HepG2 (cell line): ENCODE data around the gene TCN1. TPM values are rescaled to one million over a fixed set of nuclear protein-coding genes. Genes with fewer than 3 reads are reported as not detected.

Experiments
- DMAP1 ChIP-seq: IDR thresholded peaks from 2 replicates; pipeline ENCODE4 v1.6.1; 2016
- DR1 ChIP-seq: sonication (generic); formaldehyde crosslinking; IDR thresholded peaks from 2 replicates; pipeline ENCODE4 v1.8.0; 2021; ENCODE audit warnings: mild to moderate bottlenecking, missing genetic modification reagents, inconsistent platforms
- HCFC1 ChIP-seq: fragments of 150-350 bp; IDR thresholded peaks from 2 replicates; pipeline ENCODE4 v1.6.1; 2014; ENCODE audit warnings: low read depth, low read length
- KMT2A ChIP-seq: sonication (generic); formaldehyde crosslinking; IDR thresholded peaks from 2 replicates; pipeline ENCODE4 v1.4.0; 2020; ENCODE audit warnings: missing genetic modification reagents
- MIER2 ChIP-seq: IDR thresholded peaks from 2 replicates; pipeline ENCODE4 v1.6.1; 2016; ENCODE audit warnings: missing biosample characterization, missing genetic modification reagents
- MLLT10 ChIP-seq: sonication (generic); formaldehyde crosslinking; IDR thresholded peaks from 2 replicates; pipeline ENCODE4 v1.4.0; 2020; ENCODE audit warnings: missing genetic modification reagents
- MXI1 ChIP-seq: IDR thresholded peaks from 3 replicates; pipeline ENCODE4 v1.6.1; 2012; ENCODE audit warnings: low read depth, low read length, inconsistent platforms, borderline replicate concordance
- NFKB2 ChIP-seq: sonication (generic); formaldehyde crosslinking; IDR thresholded peaks from 2 replicates; pipeline ENCODE4 v1.4.0; 2020; ENCODE audit warnings: missing genetic modification reagents, borderline replicate concordance
- NFKBIZ ChIP-seq: IDR thresholded peaks from 2 replicates; pipeline ENCODE4 v1.6.1; 2018; ENCODE audit warnings: missing genetic modification reagents, missing compliant biosample characterization
- SIN3A ChIP-seq: IDR thresholded peaks from 2 replicates; pipeline ENCODE4 v1.6.1; 2011; ENCODE audit warnings: low read depth, mild to moderate bottlenecking, control low read depth, low read length, borderline replicate concordance
- SMAD9 ChIP-seq: sonication (generic); formaldehyde crosslinking; IDR thresholded peaks from 2 replicates; pipeline ENCODE4 v1.5.1; 2020; ENCODE audit warnings: mild to moderate bottlenecking, missing genetic modification reagents
- SOX6 ChIP-seq, 2 experiments: fragments of 450-650 bp in 1 of 2; sonication (generic) in 1 of 2; formaldehyde crosslinking in 1 of 2; IDR thresholded peaks; 2 replicates each; pipeline versions ENCODE4 v1.4.0 to v1.6.1; 2017 to 2020; ENCODE audit warnings: antibody characterized with exemption in 1 of 2, mild to moderate bottlenecking in 1 of 2, missing genetic modification reagents in 1 of 2
- SP1 ChIP-seq, 2 experiments: fragments of 450-650 bp in 1 of 2; sonication (generic) in 1 of 2; formaldehyde crosslinking in 1 of 2; IDR thresholded peaks; 2 replicates each; pipeline versions ENCODE4 v1.4.0 to v1.6.1; 2016 to 2020; ENCODE audit warnings: missing genetic modification reagents in 1 of 2
- TSC22D2 ChIP-seq: sonication (generic); formaldehyde crosslinking; IDR thresholded peaks from 2 replicates; pipeline ENCODE4 v1.5.1; 2020; ENCODE audit warnings: missing genetic modification reagents, mild to moderate bottlenecking, borderline replicate concordance
- XRCC5 ChIP-seq: fragments of 200-400 bp; formaldehyde crosslinking; optimal IDR thresholded peaks from 2 replicates; pipeline ENCODE3; 2017; ENCODE audit warnings: mild to moderate bottlenecking, low read length
- ZNF121 ChIP-seq: sonication (generic); formaldehyde crosslinking; IDR thresholded peaks from 2 replicates; pipeline ENCODE4 v1.5.0; 2020; ENCODE audit warnings: mild to moderate bottlenecking, missing genetic modification reagents
- ZNF224 ChIP-seq: sonication (generic); formaldehyde crosslinking; IDR thresholded peaks from 2 replicates; pipeline ENCODE4 v1.5.0; 2020; ENCODE audit warnings: mild to moderate bottlenecking, missing genetic modification reagents
- ZNF274 ChIP-seq: sonication (generic); formaldehyde crosslinking; IDR thresholded peaks from 2 replicates; pipeline ENCODE4 v1.5.1; 2020; ENCODE audit warnings: mild to moderate bottlenecking, missing genetic modification reagents
- ZNF333 ChIP-seq: sonication (generic); formaldehyde crosslinking; IDR thresholded peaks from 2 replicates; pipeline ENCODE4 v1.4.0; 2020; ENCODE audit warnings: mild to moderate bottlenecking, missing genetic modification reagents, borderline replicate concordance
- ZNF607 ChIP-seq: sonication (generic); formaldehyde crosslinking; IDR thresholded peaks from 2 replicates; pipeline ENCODE4 v1.5.1; 2020; ENCODE audit warnings: missing genetic modification reagents, mild to moderate bottlenecking, borderline replicate concordance
- ZNF709 ChIP-seq: sonication (generic); formaldehyde crosslinking; IDR thresholded peaks from 2 replicates; pipeline ENCODE4 v1.5.0; 2020; ENCODE audit warnings: mild to moderate bottlenecking, missing genetic modification reagents
- ZNF737 ChIP-seq: sonication (generic); formaldehyde crosslinking; IDR thresholded peaks from 2 replicates; pipeline ENCODE4 v1.5.0; 2020; ENCODE audit warnings: missing genetic modification reagents, mild to moderate bottlenecking, borderline replicate concordance
- polyA plus RNA-seq, 8 experiments: library from polyadenylated mRNA; depleted of rRNA in 3 of 8; stranded (reverse) in 7 of 8; unstranded in 1 of 8; fragments of >200 nt; fragmentation: Illumina TruSeq in 4 of 8; extraction: Trizol in 4 of 8; gene quantifications; 2 replicates each; pipeline versions ENCODE4 v1.2.1 to v1.2.3, GENCODE V29; 2011 to 2016; ENCODE audit warnings: low read depth in 4 of 8, missing spikeins in 1 of 8, mixed read lengths in 1 of 8; ENCODE audit not compliant: insufficient read depth in 1 of 8
- total RNA-seq, 5 experiments: library from RNA; depleted of rRNA; stranded (reverse); fragments of >200 nt; fragmentation: Illumina TruSeq; extraction: Trizol; gene quantifications; 2 replicates each; pipeline ENCODE4 v1.2.3, GENCODE V29; 2016; ENCODE audit warnings: low read depth in 1 of 5
- TF ChIP-seq, protein P1 (sequence below): sonication (generic); formaldehyde crosslinking; conservative IDR thresholded peaks from 2 replicates; pipeline ENCODE4 v1.8.1; 2023; ENCODE audit warnings: missing genetic modification reagents
- TF ChIP-seq, protein P2 (sequence below): sonication (generic); formaldehyde crosslinking; IDR thresholded peaks from 2 replicates; pipeline ENCODE4 v1.8.1; 2022; ENCODE audit warnings: low read depth, mild to moderate bottlenecking, missing genetic modification reagents
- TF ChIP-seq, protein P3 (sequence below): sonication (generic); formaldehyde crosslinking; IDR thresholded peaks from 2 replicates; pipeline ENCODE4 v1.4.0; 2020; ENCODE audit warnings: missing genetic modification reagents, borderline replicate concordance

The TCN1 gene
- total and polyA plus RNA-seq, 2 of the 13 experiments (the other 11 are each of a cell fraction or from before 2014, with no cell fraction given) = not detected

DNA sequence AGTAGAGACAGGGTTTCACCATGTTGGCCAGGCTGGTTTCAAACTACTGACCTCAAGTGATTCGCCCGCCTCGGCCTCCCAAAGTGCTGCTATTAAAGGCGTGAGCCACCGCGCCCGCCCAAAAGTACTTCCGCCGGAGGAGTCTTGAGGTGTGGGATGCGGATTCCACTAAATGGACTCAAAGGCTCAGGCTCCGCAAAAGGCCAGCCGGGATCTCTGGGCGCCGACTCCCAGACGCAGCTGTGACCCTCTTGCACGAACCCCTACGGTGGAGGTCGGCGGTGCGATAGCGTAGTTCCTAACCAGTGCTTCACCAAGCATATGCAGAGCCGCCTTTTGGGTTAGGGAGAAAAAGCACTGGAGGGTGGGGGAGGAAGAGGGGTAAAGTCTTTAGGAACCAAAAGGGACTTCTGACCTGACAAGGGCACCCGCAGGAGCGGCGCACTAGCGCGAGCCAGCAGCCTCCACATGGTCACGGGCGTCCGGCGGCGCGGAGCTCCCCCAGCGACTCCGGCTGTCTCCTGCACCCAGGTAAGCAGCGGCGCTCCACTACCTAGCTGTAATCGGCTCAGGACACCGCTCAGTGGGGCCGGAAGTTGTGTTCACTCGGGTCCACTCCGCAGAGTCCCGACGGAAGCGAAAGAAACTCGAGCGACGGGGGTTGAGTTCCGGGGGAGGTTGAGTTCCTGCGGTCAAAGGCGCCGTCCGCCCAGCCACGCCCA lies 55.9 kb downstream of the TCN1 start, which contains the start of gene MRPL16 (continued):
- no peak for TF ChIP-seq SP1 (IDR thresholded peaks at IDR 0.05)
- TF ChIP-seq SP1 (CRISPR knock-in tag; IDR thresholded peaks at IDR 0.05) = peak; percentile 78; the same call in 1 of the 2 replicates
- 0 out of 2 replicates have a peak, but pooled peaks have one; percentile 11 for TF ChIP-seq ZNF121 (CRISPR knock-in tag)
- peak; percentile 72 for TF ChIP-seq MIER2 (CRISPR knock-in tag)
- peak; percentile 79; the same call in 1 of the 2 replicates for TF ChIP-seq ZNF224 (CRISPR knock-in tag)
- peak; percentile 64 for TF ChIP-seq NFKBIZ
- TF ChIP-seq MXI1 = peak; percentile 89; the same call in 2 of the 3 replicates
- peak; percentile 77; the same call in 1 of the 2 replicates for TF ChIP-seq ZNF274 (CRISPR knock-in tag)
- peak; percentile 83 for TF ChIP-seq DMAP1 (CRISPR knock-in tag)
- TF ChIP-seq, protein P1, sequence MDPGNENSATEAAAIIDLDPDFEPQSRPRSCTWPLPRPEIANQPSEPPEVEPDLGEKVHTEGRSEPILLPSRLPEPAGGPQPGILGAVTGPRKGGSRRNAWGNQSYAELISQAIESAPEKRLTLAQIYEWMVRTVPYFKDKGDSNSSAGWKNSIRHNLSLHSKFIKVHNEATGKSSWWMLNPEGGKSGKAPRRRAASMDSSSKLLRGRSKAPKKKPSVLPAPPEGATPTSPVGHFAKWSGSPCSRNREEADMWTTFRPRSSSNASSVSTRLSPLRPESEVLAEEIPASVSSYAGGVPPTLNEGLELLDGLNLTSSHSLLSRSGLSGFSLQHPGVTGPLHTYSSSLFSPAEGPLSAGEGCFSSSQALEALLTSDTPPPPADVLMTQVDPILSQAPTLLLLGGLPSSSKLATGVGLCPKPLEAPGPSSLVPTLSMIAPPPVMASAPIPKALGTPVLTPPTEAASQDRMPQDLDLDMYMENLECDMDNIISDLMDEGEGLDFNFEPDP = no peak
- no peak for TF ChIP-seq MLLT10 (CRISPR knock-in tag)
- 0 out of 2 replicates have a peak, but pooled peaks have one; percentile 32 for TF ChIP-seq ZNF333 (CRISPR knock-in tag)
- peak; percentile 89; the same call in 1 of the 2 replicates for TF ChIP-seq ZNF607 (CRISPR knock-in tag)
- peak; percentile 66 for TF ChIP-seq DR1 (CRISPR knock-in tag)
- 0 out of 2 replicates have a peak, but pooled peaks have one; percentile 55 for TF ChIP-seq SIN3A
- TF ChIP-seq SMAD9 (CRISPR knock-in tag) = 0 out of 2 replicates have a peak, but pooled peaks have one; percentile 50
- TF ChIP-seq XRCC5 = peak; percentile 97
- TF ChIP-seq KMT2A (CRISPR knock-in tag) = peak; percentile 98
- TF ChIP-seq ZNF709 (CRISPR knock-in tag) = peak; percentile 59
- peak; percentile 76; the same call in 1 of the 2 replicates for TF ChIP-seq ZNF737 (CRISPR knock-in tag)
- TF ChIP-seq, protein P2, sequence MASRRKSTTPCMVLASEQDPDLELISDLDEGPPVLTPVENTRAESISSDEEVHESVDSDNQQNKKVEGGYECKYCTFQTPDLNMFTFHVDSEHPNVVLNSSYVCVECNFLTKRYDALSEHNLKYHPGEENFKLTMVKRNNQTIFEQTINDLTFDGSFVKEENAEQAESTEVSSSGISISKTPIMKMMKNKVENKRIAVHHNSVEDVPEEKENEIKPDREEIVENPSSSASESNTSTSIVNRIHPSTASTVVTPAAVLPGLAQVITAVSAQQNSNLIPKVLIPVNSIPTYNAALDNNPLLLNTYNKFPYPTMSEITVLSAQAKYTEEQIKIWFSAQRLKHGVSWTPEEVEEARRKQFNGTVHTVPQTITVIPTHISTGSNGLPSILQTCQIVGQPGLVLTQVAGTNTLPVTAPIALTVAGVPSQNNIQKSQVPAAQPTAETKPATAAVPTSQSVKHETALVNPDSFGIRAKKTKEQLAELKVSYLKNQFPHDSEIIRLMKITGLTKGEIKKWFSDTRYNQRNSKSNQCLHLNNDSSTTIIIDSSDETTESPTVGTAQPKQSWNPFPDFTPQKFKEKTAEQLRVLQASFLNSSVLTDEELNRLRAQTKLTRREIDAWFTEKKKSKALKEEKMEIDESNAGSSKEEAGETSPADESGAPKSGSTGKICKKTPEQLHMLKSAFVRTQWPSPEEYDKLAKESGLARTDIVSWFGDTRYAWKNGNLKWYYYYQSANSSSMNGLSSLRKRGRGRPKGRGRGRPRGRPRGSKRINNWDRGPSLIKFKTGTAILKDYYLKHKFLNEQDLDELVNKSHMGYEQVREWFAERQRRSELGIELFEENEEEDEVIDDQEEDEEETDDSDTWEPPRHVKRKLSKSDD (CRISPR knock-in tag) = 0 out of 2 replicates have a peak, but pooled peaks have one; percentile 30
- TF ChIP-seq, protein P3, sequence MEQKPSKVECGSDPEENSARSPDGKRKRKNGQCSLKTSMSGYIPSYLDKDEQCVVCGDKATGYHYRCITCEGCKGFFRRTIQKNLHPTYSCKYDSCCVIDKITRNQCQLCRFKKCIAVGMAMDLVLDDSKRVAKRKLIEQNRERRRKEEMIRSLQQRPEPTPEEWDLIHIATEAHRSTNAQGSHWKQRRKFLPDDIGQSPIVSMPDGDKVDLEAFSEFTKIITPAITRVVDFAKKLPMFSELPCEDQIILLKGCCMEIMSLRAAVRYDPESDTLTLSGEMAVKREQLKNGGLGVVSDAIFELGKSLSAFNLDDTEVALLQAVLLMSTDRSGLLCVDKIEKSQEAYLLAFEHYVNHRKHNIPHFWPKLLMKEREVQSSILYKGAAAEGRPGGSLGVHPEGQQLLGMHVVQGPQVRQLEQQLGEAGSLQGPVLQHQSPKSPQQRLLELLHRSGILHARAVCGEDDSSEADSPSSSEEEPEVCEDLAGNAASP (CRISPR knock-in tag) = peak; percentile 71
- TF ChIP-seq HCFC1 = peak; percentile 77
- TF ChIP-seq TSC22D2 = peak; percentile 85; the same call in 1 of the 2 replicates
- TF ChIP-seq NFKB2 (CRISPR knock-in tag) = peak; percentile 78; the same call in 1 of the 2 replicates
- no peak for TF ChIP-seq SOX6 (IDR thresholded peaks at IDR 0.05)
- peak; percentile 70 for TF ChIP-seq SOX6 (CRISPR knock-in tag; IDR thresholded peaks at IDR 0.05)
